Astrocyte (in vitro differentiated cells and primary cell): ENCODE measurements around the gene LGR4. TPM values are rescaled to one million over a fixed set of nuclear protein-coding genes. Genes with fewer than 3 reads are reported as not detected.

Experiments
- DNase-seq: peaks from one replicate; pipeline ENCODE4 v3.0.0-alpha.2; 2010; ENCODE audit warnings: low read depth
- FAIRE-seq: peaks from 2 replicates; lab custom pipeline; 2011; peaks lifted over from hg19 to GRCh38; lab: Jason Lieb, UNC
- H2AFZ ChIP-seq: 2 replicates; pipeline ENCODE4 v1.6.0; 2012; ENCODE audit warnings: low read depth, low read length, inconsistent platforms
- H3K27ac ChIP-seq: 2 replicates; pipeline ENCODE4 v1.5.1; 2011; ENCODE audit warnings: low read depth, low read length, inconsistent platforms
- H3K27me3 ChIP-seq: 2 replicates; pipeline ENCODE4 v1.6.0; 2011; ENCODE audit warnings: low read length, inconsistent platforms; ENCODE audit not compliant: insufficient read depth
- H3K36me3 ChIP-seq: 2 replicates; pipeline ENCODE4 v1.5.1; 2011; ENCODE audit warnings: low read length, inconsistent platforms; ENCODE audit not compliant: insufficient read depth
- H3K4me1 ChIP-seq: 2 replicates; pipeline ENCODE4 v1.5.1; 2011; ENCODE audit warnings: low read length, inconsistent platforms; ENCODE audit not compliant: insufficient read depth
- H3K4me2 ChIP-seq: 2 replicates; pipeline ENCODE4 v1.6.0; 2012; ENCODE audit warnings: low read length, inconsistent platforms
- H3K4me3 ChIP-seq: 2 replicates; pipeline ENCODE4 v1.5.1; 2011; ENCODE audit warnings: low read depth, mild to moderate bottlenecking, low read length, inconsistent platforms; ENCODE audit not compliant: insufficient read depth
- H3K79me2 ChIP-seq: 2 replicates; pipeline ENCODE4 v1.6.0; 2012; ENCODE audit warnings: mild to moderate bottlenecking, low read length, inconsistent platforms; ENCODE audit not compliant: insufficient read depth
- H3K9ac ChIP-seq: 2 replicates; pipeline ENCODE4 v1.6.0; 2012; ENCODE audit warnings: mild to moderate bottlenecking, low read length, inconsistent platforms
- H3K9me3 ChIP-seq: 2 replicates; pipeline ENCODE4 v1.5.1; 2012; ENCODE audit warnings: low read depth, mild to moderate bottlenecking, low read length, inconsistent platforms; ENCODE audit not compliant: insufficient read depth
- H4K20me1 ChIP-seq: 2 replicates; pipeline ENCODE4 v1.6.0; 2012; ENCODE audit warnings: low read length, inconsistent platforms; ENCODE audit not compliant: insufficient read depth
- H3K27ac Mint-ChIP-seq: one replicate; pipeline ENCODE4 v1.8.0; 2021; ENCODE audit warnings: mild to moderate bottlenecking, mixed read lengths; ENCODE audit not compliant: unreplicated experiment
- H3K27me3 Mint-ChIP-seq: one replicate; pipeline ENCODE4 v1.8.0; 2021; ENCODE audit warnings: low read depth, mixed read lengths; ENCODE audit not compliant: unreplicated experiment
- H3K36me3 Mint-ChIP-seq: one replicate; pipeline ENCODE4 v1.8.0; 2021; ENCODE audit warnings: low read depth, mixed read lengths; ENCODE audit not compliant: unreplicated experiment
- H3K4me1 Mint-ChIP-seq: one replicate; pipeline ENCODE4 v1.8.0; 2021; ENCODE audit warnings: low read depth, mixed read lengths; ENCODE audit not compliant: unreplicated experiment
- H3K4me3 Mint-ChIP-seq: one replicate; pipeline ENCODE4 v1.8.0; 2021; ENCODE audit warnings: mild to moderate bottlenecking, moderate library complexity, mixed read lengths; ENCODE audit not compliant: unreplicated experiment
- H3K9me3 Mint-ChIP-seq: one replicate; pipeline ENCODE4 v1.8.0; 2021; ENCODE audit warnings: mild to moderate bottlenecking, mixed read lengths; ENCODE audit not compliant: unreplicated experiment
- EZH2 ChIP-seq: IDR thresholded peaks from 2 replicates; pipeline ENCODE4 v1.6.1; 2012; ENCODE audit warnings: mild to moderate bottlenecking, low read length, inconsistent platforms; ENCODE audit not compliant: insufficient read depth
- total RNA-seq: library from RNA; stranded (reverse); gene quantifications from 2 replicates; pipeline ENCODE4 v1.2.1, GENCODE V29; 2021
- TF ChIP-seq, protein P1 (sequence below): IDR thresholded peaks from 2 replicates; pipeline ENCODE4 v1.5.1; 2011; ENCODE audit warnings: low read depth, mild to moderate bottlenecking, inconsistent platforms, low read length, moderate library complexity; ENCODE audit not compliant: insufficient read depth

The LGR4 gene
- total RNA-seq, 1 donor from 2014 or later: 50.0 TPM

DNA sequence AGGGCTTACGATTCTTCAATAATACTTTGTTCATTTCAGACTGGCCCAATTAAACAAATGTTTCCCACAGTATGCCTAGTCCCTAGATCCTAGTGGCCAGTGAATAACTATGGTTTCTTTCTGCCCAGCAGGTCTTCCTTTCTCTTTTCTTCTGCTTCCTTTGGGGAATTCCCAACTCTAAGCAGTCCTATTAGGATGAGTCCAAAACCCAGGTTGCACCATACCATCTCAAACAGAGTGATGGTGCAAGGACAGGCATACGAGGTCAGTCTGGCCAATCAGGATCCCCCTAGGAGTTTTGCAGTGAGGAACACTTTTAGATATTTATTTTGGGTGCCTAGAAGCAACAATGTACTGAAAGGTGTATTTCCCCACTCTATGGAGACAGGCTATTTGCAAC, 68.2 kb downstream of the LGR4 start:
- Mint-ChIP-seq H3K27ac (no peak overlapping the region), H3K4me3 (no peak overlapping the region), H3K4me1 (peaks cover 13% of the 10 kb centered on the region), H3K36me3 (no peaks in the 10 kb centered on the region), H3K9me3 (no peaks in the 10 kb centered on the region), H3K27me3 (no peaks in the 10 kb centered on the region)
- Histone ChIP-seq H3K4me2 (no peak overlapping the region), H2AFZ (no peak overlapping the region), H3K36me3 (peaks cover 2% of the 10 kb centered on the region), H3K4me1 (no peaks in the 10 kb centered on the region), H3K27ac (no peak overlapping the region), H3K27me3 (no peaks in the 10 kb centered on the region), H3K79me2 (peaks cover 14% of the 10 kb centered on the region), H4K20me1 (peaks cover 30% of the 10 kb centered on the region), H3K4me3 (no peak overlapping the region), H3K9ac (no peak overlapping the region), H3K9me3 (no peaks in the 10 kb centered on the region)
- no peak for DNase-seq
- no peak for FAIRE-seq
- TF ChIP-seq, protein P1, sequence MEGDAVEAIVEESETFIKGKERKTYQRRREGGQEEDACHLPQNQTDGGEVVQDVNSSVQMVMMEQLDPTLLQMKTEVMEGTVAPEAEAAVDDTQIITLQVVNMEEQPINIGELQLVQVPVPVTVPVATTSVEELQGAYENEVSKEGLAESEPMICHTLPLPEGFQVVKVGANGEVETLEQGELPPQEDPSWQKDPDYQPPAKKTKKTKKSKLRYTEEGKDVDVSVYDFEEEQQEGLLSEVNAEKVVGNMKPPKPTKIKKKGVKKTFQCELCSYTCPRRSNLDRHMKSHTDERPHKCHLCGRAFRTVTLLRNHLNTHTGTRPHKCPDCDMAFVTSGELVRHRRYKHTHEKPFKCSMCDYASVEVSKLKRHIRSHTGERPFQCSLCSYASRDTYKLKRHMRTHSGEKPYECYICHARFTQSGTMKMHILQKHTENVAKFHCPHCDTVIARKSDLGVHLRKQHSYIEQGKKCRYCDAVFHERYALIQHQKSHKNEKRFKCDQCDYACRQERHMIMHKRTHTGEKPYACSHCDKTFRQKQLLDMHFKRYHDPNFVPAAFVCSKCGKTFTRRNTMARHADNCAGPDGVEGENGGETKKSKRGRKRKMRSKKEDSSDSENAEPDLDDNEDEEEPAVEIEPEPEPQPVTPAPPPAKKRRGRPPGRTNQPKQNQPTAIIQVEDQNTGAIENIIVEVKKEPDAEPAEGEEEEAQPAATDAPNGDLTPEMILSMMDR: no peak
- TF ChIP-seq EZH2: no peak

- Histone ChIP-seq H3K9me3 (no peaks in the 10 kb centered on the region), H2AFZ (no peak overlapping the region), H3K36me3 (peaks cover 2% of the 10 kb centered on the region), H3K4me3 (no peak overlapping the region), H4K20me1 (peaks cover 30% of the 10 kb centered on the region), H3K27me3 (no peaks in the 10 kb centered on the region), H3K79me2 (peaks cover 15% of the 10 kb centered on the region), H3K4me1 (no peaks in the 10 kb centered on the region), H3K9ac (no peak overlapping the region), H3K27ac (no peak overlapping the region), H3K4me2 (no peak overlapping the region)
- no peak overlapping the region for H3K27ac Mint-ChIP-seq
- DNase-seq (no peak), FAIRE-seq (no peak)
- H3K9me3 Mint-ChIP-seq: no peaks in the 10 kb centered on the region
- H3K4me3 Mint-ChIP-seq: no peak overlapping the region
- no peaks in the 10 kb centered on the region for H3K36me3 Mint-ChIP-seq
- no peak for TF ChIP-seq EZH2
- TF ChIP-seq, protein P1: no peak
- no peaks in the 10 kb centered on the region for H3K27me3 Mint-ChIP-seq
- peaks cover 10% of the 10 kb centered on the region for H3K4me1 Mint-ChIP-seq
Measured at GRCh38 chr11:27403195-27403594, 69.4 kb downstream of the LGR4 start.

- Mint-ChIP-seq H3K4me1 (peaks cover 16% of the 10 kb centered on the region), H3K4me3 (no peak overlapping the region), H3K36me3 (peaks cover under 1% of the 10 kb centered on the region), H3K27ac (no peak overlapping the region), H3K9me3 (no peaks in the 10 kb centered on the region), H3K27me3 (no peaks in the 10 kb centered on the region)
- Histone ChIP-seq H2AFZ (no peak overlapping the region), H3K27ac (no peak overlapping the region), H3K36me3 (peaks cover 2% of the 10 kb centered on the region), H3K4me1 (no peaks in the 10 kb centered on the region), H3K27me3 (no peaks in the 10 kb centered on the region), H3K79me2 (peaks cover 20% of the 10 kb centered on the region), H3K9me3 (no peaks in the 10 kb centered on the region), H4K20me1 (peaks cover 30% of the 10 kb centered on the region), H3K4me2 (no peak overlapping the region), H3K4me3 (no peak overlapping the region), H3K9ac (no peak overlapping the region)
- DNase-seq: no peak
- no peak for TF ChIP-seq EZH2
- FAIRE-seq: no peak
Measured at GRCh38 chr11:27402450-27402849, 70.1 kb downstream of the LGR4 start.
